Endothelial cell of umbilical vein (primary cell): ENCODE measurements around the gene LPCAT3. TPM values are rescaled to one million over a fixed set of nuclear protein-coding genes. Genes with fewer than 3 reads are reported as not detected.

Source experiments
- BruUV-seq: library from RNA; stranded (reverse); fragments of 400-500 nt; replicated peaks from 2 replicates; lab custom pipeline; 2021; lab: Mats Ljungman, UMichigan
- CTCF ChIA-PET: fragments of 300-600, 350-600 bp; sonication (Branson Sonifier 250); formaldehyde crosslinking; loops from one replicate; lab custom pipeline; 2021; ENCODE audit warnings: antibody characterized with exemption, inconsistent platforms; lab: Charles Lee
- POLR2A ChIA-PET: fragments of 300-600, 350-600 bp; sonication (Branson Sonifier 250); formaldehyde crosslinking; loops from one replicate; lab custom pipeline; 2021; ENCODE audit warnings: antibody characterized with exemption, inconsistent platforms; lab: Charles Lee
- DNase-seq: peaks from one replicate; pipeline ENCODE4 v3.0.0-alpha.2; 2011; ENCODE audit warnings: low read depth, low spot score
- FAIRE-seq: peaks from 2 replicates; lab custom pipeline; 2011; peaks lifted over from hg19 to GRCh38; lab: Jason Lieb, UNC
- H2AFZ ChIP-seq: 2 replicates; pipeline ENCODE4 v1.6.0; 2012; ENCODE audit warnings: low read depth, low read length, control low read depth, inconsistent platforms
- H3K27ac ChIP-seq: 2 replicates; pipeline ENCODE4 v1.5.1; 2011; ENCODE audit warnings: low read depth, mild to moderate bottlenecking, control low read depth, low read length, moderate library complexity; ENCODE audit not compliant: insufficient read depth
- H3K27me3 ChIP-seq, 2 experiments: 2 replicates each; pipeline versions ENCODE4 v1.6.0 to v1.6.1; 2011; ENCODE audit warnings: low read length in 2 of 2, mixed read lengths in 1 of 2; ENCODE audit not compliant: control insufficient read depth in 2 of 2, insufficient read depth in 2 of 2
- H3K36me3 ChIP-seq, 2 experiments: 2 replicates in 1 of 2; 3 replicates in 1 of 2; pipeline ENCODE4 v1.5.1; 2011; ENCODE audit warnings: low read length in 2 of 2, mild to moderate bottlenecking in 1 of 2, moderate library complexity in 1 of 2; ENCODE audit not compliant: control insufficient read depth in 2 of 2, insufficient read depth in 2 of 2; ENCODE audit errors: extremely low read depth in 1 of 2
- H3K4me1 ChIP-seq: 3 replicates; pipeline ENCODE4 v1.5.1; 2011; ENCODE audit warnings: mild to moderate bottlenecking, low read length; ENCODE audit not compliant: control insufficient read depth, insufficient read depth; ENCODE audit errors: extremely low read depth
- H3K4me2 ChIP-seq: 2 replicates; pipeline ENCODE4 v1.6.1; 2011; ENCODE audit warnings: low read length, control low read depth, mixed read lengths; ENCODE audit not compliant: insufficient read depth
- H3K4me3 ChIP-seq, 3 experiments: fragments of 200-600 bp in 1 of 3; sonication (generic), shearing (Covaris generic) in 1 of 3; replicated peaks in 1 of 3; 2 replicates each; pipeline ENCODE4 v1.5.1; 2011 to 2016; ENCODE audit warnings: control low read depth in 3 of 3, low read length in 3 of 3, mild to moderate bottlenecking in 2 of 3, inconsistent platforms in 1 of 3, low read depth in 1 of 3, moderate library complexity in 1 of 3; ENCODE audit not compliant: insufficient read depth in 1 of 3
- H3K79me2 ChIP-seq: 2 replicates; pipeline ENCODE4 v1.6.0; 2012; ENCODE audit warnings: low read length, inconsistent platforms; ENCODE audit not compliant: control insufficient read depth, insufficient read depth
- H3K9ac ChIP-seq: replicated peaks from 2 replicates; pipeline ENCODE3; 2011; ENCODE audit warnings: low read length, control low read depth; ENCODE audit not compliant: insufficient read depth; ENCODE audit errors: extremely low read depth
- H3K9me1 ChIP-seq: replicated peaks from 3 replicates; pipeline ENCODE4 v1.6.0; 2011; ENCODE audit warnings: mild to moderate bottlenecking, low read length; ENCODE audit not compliant: control insufficient read depth, insufficient read depth; ENCODE audit errors: extremely low read depth
- H3K9me3 ChIP-seq: replicated peaks from 2 replicates; pipeline ENCODE4 v1.5.1; 2012; ENCODE audit warnings: low read length, inconsistent platforms; ENCODE audit not compliant: control insufficient read depth, insufficient read depth
- H4K20me1 ChIP-seq: replicated peaks from 2 replicates; pipeline ENCODE3; 2011; ENCODE audit warnings: mild to moderate bottlenecking, low read length; ENCODE audit not compliant: control insufficient read depth, insufficient read depth; ENCODE audit errors: extremely low read depth
- EZH2 ChIP-seq: IDR thresholded peaks from 2 replicates; pipeline ENCODE4 v1.6.1; 2012; ENCODE audit warnings: borderline replicate concordance, low read depth, mild to moderate bottlenecking, moderate library complexity, low read length, inconsistent platforms; ENCODE audit not compliant: severe bottlenecking
- FOS ChIP-seq: IDR thresholded peaks from 2 replicates; pipeline ENCODE4 v1.6.1; 2011; ENCODE audit warnings: mild to moderate bottlenecking, low read length, moderate library complexity, borderline replicate concordance; ENCODE audit not compliant: insufficient read depth
- GATA2 ChIP-seq: IDR thresholded peaks from 2 replicates; pipeline ENCODE4 v1.7.0; 2011; ENCODE audit warnings: low read depth, mild to moderate bottlenecking, moderate library complexity, mixed read lengths, low read length; ENCODE audit not compliant: insufficient read length, insufficient read depth
- JUN ChIP-seq: IDR thresholded peaks from 2 replicates; pipeline ENCODE4 v1.6.1; 2011; ENCODE audit warnings: borderline replicate concordance, low read depth; ENCODE audit not compliant: insufficient read length, insufficient read depth
- MYC ChIP-seq: IDR thresholded peaks from one replicate; pipeline ENCODE4 v1.6.1; 2011; ENCODE audit warnings: mild to moderate bottlenecking, low read depth, low read length
- POLR2A ChIP-seq: IDR thresholded peaks from 2 replicates; pipeline ENCODE4 v1.6.1; 2012; ENCODE audit warnings: low read depth, mild to moderate bottlenecking, control low read depth, low read length
- POLR2AphosphoS5 ChIP-seq: IDR thresholded peaks from 2 replicates; pipeline ENCODE4 v1.6.1; 2012; ENCODE audit warnings: low read depth, mild to moderate bottlenecking, control low read depth, low read length, moderate library complexity; ENCODE audit not compliant: insufficient read depth
- dilution Hi-C: fragments of 300-500 bp; cut with MboI; formaldehyde crosslinking; loops from one replicate; pipeline ENCODE4 v1.15.0; 2019; ENCODE audit warnings: low sequenced_read_pairs; ENCODE audit not compliant: extremely low pct_ligation_motif_present
- intact Hi-C: fragments of 100-400 bp; cut with micrococcal nuclease; formaldehyde crosslinking; loops from one replicate; pipeline ENCODE4 v1.10.0; 2022
- polyA plus RNA-seq, 4 experiments: library from polyadenylated mRNA; depleted of rRNA in 3 of 4; stranded (reverse) in 3 of 4; unstranded in 1 of 4; fragments of >200 nt; gene quantifications; 2 replicates each; pipeline versions ENCODE4 v1.2.1 to v1.2.3, GENCODE V29; 2011 to 2012; ENCODE audit warnings: missing spikeins in 1 of 4
- total RNA-seq: library from RNA; stranded (reverse); gene quantifications from 2 replicates; pipeline ENCODE4 v1.2.3, GENCODE V29; 2021
- TF ChIP-seq, protein P1 (sequence below): IDR thresholded peaks from 2 replicates; pipeline ENCODE4 v1.6.1; 2011; ENCODE audit not compliant: insufficient read depth, insufficient read length
- TF ChIP-seq, protein P2 (sequence below), 2 donors: IDR thresholded peaks; 1 replicate in 1 of 2; 2 replicates in 1 of 2; pipeline ENCODE4 v1.5.1; 2011; ENCODE audit warnings: low read length in 2 of 2, mild to moderate bottlenecking in 2 of 2, moderate library complexity in 2 of 2, control low read depth in 1 of 2, inconsistent platforms in 1 of 2, low read depth in 1 of 2; ENCODE audit not compliant: insufficient read depth in 1 of 2; ENCODE audit errors: extremely low read depth in 1 of 2

The LPCAT3 gene
- total and polyA plus RNA-seq, 2 donors (not counting 3 experiments of a cell fraction or from before 2014, with no cell fraction given): 29.5 to 36.0 TPM

DNA sequence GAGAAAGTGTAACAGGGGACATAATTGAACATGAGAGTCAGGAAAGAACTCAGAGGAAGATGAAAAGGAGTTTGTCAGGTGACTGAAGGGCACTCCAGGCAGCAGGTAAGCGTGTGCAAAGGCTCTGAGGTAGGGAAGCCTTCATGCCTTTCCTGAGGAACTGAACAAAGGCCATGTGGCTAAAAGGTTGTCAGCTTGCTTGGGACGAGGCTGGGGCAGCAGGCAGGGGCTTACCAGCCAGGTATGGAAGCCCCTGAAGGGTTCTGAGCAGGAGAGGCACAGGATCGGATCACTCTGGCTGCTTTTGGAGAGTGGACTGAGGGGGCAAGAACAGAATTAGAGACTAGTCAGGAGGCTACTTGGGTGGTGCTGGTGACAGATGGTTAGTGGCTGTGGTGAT, 5.2 kb downstream of the LPCAT3 start:
- H3K4me1 ChIP-seq: peaks cover 6% of the 10 kb centered on the region
- ChIA-PET POLR2A (no interaction called here), CTCF (no interaction called here)
- H3K4me2 ChIP-seq: no peak overlapping the region
- FAIRE-seq: no peak
- intact Hi-C loops: no loop called here
- no peak overlapping the region for H3K4me3 ChIP-seq
- no peaks in the 10 kb centered on the region for H3K9me3 ChIP-seq
- no peak overlapping the region for H3K9ac ChIP-seq
- H2AFZ ChIP-seq: no peak overlapping the region
- no peaks in the 10 kb centered on the region for H3K79me2 ChIP-seq
- dilution Hi-C loops: no loop called here
- no peak overlapping the region for H3K27ac ChIP-seq
- H3K36me3 ChIP-seq: peaks cover 0 to 2% of the 10 kb centered on the region in 2 experiments
- no TSS peak for BruUV-seq
- DNase-seq: no peak
- no peaks in the 10 kb centered on the region for H3K9me1 ChIP-seq
- H3K27me3 ChIP-seq: no peaks in the 10 kb centered on the region
- H4K20me1 ChIP-seq: no peaks in the 10 kb centered on the region
- TF ChIP-seq POLR2AphosphoS5: no peak
- no peak for TF ChIP-seq POLR2A
- TF ChIP-seq, protein P1, sequence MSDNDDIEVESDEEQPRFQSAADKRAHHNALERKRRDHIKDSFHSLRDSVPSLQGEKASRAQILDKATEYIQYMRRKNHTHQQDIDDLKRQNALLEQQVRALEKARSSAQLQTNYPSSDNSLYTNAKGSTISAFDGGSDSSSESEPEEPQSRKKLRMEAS: no peak
- TF ChIP-seq, protein P2, sequence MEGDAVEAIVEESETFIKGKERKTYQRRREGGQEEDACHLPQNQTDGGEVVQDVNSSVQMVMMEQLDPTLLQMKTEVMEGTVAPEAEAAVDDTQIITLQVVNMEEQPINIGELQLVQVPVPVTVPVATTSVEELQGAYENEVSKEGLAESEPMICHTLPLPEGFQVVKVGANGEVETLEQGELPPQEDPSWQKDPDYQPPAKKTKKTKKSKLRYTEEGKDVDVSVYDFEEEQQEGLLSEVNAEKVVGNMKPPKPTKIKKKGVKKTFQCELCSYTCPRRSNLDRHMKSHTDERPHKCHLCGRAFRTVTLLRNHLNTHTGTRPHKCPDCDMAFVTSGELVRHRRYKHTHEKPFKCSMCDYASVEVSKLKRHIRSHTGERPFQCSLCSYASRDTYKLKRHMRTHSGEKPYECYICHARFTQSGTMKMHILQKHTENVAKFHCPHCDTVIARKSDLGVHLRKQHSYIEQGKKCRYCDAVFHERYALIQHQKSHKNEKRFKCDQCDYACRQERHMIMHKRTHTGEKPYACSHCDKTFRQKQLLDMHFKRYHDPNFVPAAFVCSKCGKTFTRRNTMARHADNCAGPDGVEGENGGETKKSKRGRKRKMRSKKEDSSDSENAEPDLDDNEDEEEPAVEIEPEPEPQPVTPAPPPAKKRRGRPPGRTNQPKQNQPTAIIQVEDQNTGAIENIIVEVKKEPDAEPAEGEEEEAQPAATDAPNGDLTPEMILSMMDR (IDR thresholded peaks at IDR 0.05; ENCODE audit: extremely low read depth in 1 of 2, insufficient read depth in 1 of 2, low read depth in 1 of 2, low read length in 2 of 2): no peak
- TF ChIP-seq GATA2: no peak
- no peak for TF ChIP-seq MYC
- no peak for TF ChIP-seq FOS
- TF ChIP-seq EZH2: no peak
- TF ChIP-seq JUN: no peak
